DMS153 treated with DMSO at 0.1 percent for 48 hours (cell line): ENCODE results near the gene ATP5F1E.

ENCODE experiments used
- DNase-seq: peaks from one replicate; lab custom pipeline; 2025; ENCODE audit not compliant: unreplicated experiment; lab: John Stamatoyannopoulos, UW

ATP5F1E gene

GRCh38 chr20:59006864-59007664, 25.1 kb downstream of the ATP5F1E start, which contains the start of gene CTSZ:
CTSZ (minus strand) TSS chr20:59007254; CDS start chr20:59007128, 126 bp downstream.
- DNase-seq, result no peak

DNA sequence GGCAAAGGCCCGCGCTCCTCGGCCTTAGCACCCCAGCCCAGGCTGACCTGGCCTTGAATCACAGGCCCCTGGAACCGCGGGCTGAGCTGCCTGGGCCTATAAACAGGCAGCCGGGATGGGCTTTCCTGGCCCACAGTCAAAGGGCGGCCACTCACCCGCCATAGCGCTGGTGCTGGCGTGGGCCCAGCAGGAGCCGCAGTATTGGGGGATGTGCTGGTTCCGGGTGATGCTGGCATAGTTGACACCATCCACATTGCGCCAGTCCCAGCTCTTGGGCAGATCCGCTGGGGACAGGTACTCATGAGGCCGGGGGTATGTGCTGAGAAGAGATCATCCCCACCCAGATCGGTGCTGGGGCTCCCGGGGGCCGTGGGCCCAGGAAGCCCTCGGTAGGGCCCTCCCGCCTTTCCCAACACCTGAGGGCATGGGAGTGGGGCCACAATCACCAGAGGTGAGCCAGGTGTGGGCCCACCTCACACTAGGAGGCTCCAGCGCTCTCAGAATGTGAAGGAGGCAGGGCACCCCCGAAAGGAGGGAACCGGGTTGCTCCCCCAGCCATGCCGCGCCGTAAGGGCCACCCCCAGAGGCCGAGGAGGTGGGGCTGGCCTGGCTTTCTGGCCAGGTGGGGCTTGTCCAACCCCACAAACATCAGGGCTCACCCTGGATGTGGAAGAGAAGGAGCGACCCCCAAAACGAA, 25.8 kb downstream of the ATP5F1E start:
- no peak for DNase-seq

DNA sequence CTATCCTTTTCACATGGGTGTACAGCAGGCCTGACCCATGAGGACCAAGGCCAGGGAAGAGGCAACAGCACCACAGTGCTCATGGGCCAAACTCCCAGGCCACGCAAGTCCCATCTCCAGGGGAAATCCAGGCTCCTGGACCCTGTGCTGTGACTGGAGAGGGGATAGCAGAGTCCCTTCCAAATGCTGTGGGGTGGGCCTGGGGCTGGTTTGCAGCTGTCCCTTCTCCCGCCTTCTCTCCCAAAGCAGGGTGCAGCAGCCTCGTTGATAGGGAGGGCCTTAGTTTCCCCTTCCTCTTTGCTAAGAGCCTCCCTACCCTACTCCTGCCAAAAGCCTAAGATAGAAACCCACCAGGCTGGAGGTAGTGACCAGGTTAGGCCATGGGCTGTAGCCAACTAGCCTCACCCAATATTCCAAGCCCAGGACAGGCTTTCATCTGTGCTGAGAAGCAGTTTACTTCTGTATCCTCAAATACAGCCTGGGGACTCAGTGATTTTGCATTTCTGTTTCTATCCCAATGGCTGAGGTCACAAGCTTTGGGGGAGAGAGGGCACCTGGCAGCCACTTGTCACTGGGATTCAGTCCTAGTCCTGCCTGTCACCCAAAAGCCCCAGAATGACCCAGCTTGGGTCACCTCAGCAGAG, 26.5 kb downstream of the ATP5F1E start:
- no peak for DNase-seq

GRCh38 chr20:59004763-59005522, 27.2 kb downstream of the ATP5F1E start:
- DNase-seq, result no peak

DNA sequence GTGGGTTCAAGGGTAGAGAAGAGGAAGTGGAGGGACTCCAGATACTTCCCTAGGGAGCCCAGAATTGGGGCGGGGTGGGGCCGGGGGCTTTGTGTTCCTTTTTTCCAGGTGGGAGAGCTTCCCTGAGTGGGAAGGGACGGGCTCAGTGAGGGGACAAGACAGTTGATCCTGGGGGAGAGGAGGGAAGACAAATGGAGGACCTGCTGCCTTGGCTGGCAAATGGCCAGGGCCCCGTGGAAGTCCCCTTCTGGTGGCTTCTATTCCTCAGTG, 27.7 kb downstream of the ATP5F1E start:
- no peak for DNase-seq

DNA sequence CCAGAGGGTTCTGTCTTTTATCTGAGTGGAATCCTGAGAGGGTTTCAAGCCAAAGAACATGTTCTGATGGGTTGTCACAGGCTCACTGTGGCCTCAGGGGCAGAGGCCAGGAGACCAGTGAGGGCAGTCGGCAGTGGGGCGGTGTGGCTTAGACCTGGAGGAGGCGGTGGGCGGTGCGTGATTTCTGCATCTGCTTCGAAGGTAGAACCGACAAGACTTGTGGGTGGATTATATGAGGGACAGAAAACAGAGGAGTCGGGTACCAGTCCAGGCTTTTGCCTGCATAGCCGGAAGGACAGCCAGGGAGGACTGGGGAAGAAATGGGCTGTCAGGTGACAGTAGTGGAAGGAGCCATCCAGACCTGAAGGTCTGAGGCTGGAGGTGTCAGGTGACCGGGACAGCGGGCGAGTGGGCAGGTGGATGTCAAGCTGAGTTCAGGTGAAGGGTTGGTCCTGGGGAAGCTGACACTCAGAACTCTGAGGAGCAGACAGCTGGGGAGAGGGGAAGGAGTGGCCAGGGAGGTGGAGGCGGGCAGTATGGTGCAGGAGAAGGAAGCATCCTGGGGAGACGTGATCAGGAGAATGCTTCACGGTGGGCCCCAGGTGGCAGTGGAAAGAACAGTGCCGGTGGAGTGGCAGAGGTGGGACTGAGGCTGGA, 28.2 kb downstream of the ATP5F1E start:
- DNase-seq, result no peak

DNA sequence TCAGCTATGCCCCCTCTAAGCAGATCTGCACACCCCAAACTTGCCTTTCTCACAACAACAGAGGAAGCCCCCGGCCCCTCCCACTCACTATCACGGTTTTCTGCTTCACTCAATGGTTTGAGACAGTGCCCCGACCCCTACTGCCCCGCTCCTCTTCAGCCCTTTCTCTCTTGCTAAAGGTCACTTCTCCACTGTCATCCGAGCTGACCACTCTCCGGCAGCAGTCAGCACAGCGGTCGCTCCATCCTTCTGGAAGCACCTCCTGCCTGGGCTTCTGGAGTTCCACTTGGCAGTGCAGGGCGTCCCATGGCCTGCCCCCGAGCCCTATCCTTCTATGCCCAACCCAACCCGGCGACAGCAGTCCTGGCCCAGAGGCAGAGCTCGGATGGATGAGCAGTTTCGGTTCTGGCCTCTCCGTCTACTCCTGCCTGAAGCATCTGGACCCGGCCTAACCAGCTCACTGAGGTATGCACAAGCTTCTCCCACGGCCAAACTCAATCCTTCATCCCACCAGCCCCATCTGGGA, 29.2 kb downstream of the ATP5F1E start:
- DNase-seq, result no peak

- no peak for DNase-seq
Measured at GRCh38 chr20:59002388-59002787, 29.7 kb downstream of the ATP5F1E start.

DNA sequence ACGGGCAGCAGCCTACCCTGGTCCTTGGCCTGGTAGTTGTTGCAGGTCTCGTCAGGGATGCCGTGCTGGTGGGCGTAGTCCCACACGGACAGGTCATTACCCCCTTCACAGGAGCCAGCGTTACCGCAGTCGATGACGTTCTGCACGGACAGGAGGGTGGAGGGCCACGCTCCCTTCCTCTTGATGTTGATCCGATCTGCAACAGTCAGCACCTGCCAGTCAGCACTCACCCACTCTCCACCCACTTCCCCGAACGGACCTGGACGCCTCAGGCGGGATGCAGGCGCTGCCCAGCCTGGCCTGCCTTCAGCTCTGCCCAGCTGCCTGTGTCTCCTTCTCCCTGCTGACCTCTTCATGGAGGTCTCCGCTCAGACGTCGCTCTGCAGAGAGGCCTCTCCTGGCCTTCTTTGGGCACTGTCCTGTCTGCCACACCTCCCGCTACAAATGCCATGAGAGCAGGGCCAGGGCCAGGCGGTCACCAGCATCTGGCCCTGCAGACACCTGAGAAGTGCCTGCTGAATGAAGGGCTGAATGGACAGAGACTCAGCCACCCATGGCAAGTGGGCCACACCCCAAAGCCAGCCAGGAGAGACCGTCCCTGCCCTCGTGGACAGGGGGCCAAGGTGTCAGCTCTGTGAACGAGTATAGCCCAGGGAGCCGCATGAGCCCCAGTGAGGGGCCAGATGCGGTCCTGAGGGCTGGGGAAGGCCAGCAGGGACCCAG, 30.5 kb downstream of the ATP5F1E start:
- DNase-seq, result no peak

DNA sequence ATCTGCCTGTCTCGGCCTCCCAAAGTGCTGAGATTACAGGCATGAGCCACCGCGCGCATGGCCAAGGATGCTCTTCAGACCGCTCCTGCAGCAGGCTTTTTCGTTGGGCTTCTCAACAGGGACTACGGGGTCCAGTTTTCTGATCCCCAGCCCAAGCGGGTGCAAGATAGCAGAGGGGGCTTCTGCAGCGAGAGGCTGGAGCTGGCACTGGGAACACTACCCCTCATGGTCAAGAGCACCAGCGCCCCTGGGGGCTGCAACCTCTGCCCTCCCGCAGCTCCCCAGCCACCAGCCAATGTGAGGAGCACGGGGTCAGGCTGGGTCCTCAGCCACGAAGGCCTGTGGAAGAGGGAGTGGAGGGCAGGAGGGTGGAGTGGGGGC, 31.1 kb downstream of the ATP5F1E start:
- no peak for DNase-seq

DNA sequence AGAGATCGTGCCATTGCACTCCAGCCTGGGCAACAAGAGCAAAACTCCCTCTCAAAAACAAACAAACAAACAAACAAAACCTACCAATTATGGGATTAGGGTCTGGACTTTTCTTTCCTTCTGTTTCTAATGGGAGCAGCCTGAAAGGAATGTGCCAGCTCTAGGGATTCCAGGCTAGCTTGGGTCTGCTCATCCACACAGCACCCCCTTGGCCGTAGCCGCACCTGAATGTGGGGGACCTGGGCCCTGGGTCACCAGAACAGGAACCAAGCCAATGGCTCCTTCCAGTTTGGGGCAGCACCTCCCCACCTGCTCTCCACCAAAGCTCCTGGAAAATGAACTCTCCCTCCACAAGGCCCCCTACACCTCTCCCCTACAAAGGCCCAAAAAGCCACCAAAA, 31.8 kb downstream of the ATP5F1E start:
- DNase-seq, result no peak

GRCh38 chr20:58998656-58999055, 33.5 kb downstream of the ATP5F1E start:
- DNase-seq, result no peak

GRCh38 chr20:58997141-58997770, 34.9 kb downstream of the ATP5F1E start:
- DNase-seq, result no peak

DNA sequence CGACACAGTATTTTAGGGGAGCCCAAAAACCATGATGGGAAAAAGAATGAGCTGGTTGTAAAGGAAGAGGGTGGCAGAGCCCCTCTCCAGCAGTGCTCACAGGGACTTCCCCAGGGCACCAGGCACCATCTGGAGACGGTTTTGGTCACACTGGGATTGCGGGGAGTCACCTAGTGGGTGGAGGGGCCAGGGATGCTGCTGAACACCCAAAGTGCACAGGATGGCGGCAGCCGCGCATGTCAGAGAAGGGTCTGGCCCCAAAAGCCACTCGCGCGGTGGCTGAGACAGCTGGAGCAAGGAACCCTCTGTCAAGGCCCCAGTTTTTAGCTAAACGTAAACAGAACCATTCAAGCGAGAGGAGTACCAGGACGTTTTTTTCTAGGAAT, 35.9 kb downstream of the ATP5F1E start:
- DNase-seq, result no peak

DNA sequence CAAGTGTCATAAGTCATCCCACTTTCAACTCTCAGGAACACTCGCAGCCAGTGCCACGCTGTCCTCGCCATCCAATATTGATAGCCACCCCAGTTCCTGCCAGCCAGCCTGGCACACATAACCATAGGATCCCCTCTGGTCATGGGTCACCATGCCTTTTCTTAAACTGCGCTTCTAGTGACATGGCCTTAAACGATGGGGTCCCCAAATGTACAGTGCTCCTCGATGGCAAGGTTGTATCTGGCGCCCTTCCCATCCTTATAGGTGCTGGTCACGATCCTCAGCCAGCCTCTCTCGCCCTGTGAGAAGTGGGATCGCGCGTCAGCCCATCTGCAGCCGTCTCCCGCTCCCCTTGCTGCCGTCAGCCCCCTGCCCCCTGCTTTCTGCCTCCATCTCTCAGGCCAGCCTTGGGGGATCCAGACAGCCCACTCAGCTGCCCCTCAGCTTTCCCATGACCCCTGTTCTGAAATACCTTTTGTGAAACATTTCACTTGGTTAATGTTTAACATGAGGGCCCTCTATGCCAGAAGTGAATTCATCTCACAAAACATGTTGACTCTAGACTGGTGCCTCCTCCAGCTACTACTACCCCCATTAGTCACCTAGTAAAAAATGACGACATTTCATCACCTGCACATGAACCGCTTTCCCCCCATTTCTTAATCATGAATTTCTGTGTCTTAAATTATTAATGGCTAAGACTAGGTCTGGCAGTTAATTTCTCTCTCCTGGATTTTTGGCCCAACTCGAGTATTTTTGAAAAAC, 36.5 kb downstream of the ATP5F1E start:
- no peak for DNase-seq

- no peak for DNase-seq
Measured at GRCh38 chr20:58994390-58995159, 37.6 kb downstream of the ATP5F1E start.

GRCh38 chr20:58993332-58994248, 38.5 kb downstream of the ATP5F1E start:
- no peak for DNase-seq
